HG02610 (cell line): ENCODE data around the gene TBC1D1.
"Not testable (repeated sequence)": the region's sequence is repeated elsewhere in the genome, so short reads cannot be mapped to it uniquely, and the experiment has no call there.

Experiments used
- ATAC-seq: cut with Tn5 transposase; IDR thresholded peaks from one replicate; pipeline ENCODE4 v1.9.1; 2021; ENCODE audit warnings: mild to moderate bottlenecking, moderate library complexity; ENCODE audit not compliant: unreplicated experiment

TBC1D1 gene

GRCh38 chr4:37918653-37919052, 27.8 kb downstream of the TBC1D1 start:
- ATAC-seq, result no peak

- ATAC-seq, result peak; percentile 56
These were observed 31.4 kb downstream of the TBC1D1 start for GRCh38 chr4:37922328-37922727.

GRCh38 chr4:37923089-37923488, 32.2 kb downstream of the TBC1D1 start:
- not testable (repeated sequence) for ATAC-seq

- ATAC-seq, result no peak
These were observed 34.1 kb downstream of the TBC1D1 start for GRCh38 chr4:37924946-37925345.

- ATAC-seq, result no peak
These were observed 36.5 kb downstream of the TBC1D1 start for GRCh38 chr4:37927434-37927833.

GRCh38 chr4:37928426-37929416, 37.8 kb downstream of the TBC1D1 start:
- no peak for ATAC-seq

GRCh38 chr4:37934096-37934495, 43.2 kb downstream of the TBC1D1 start:
- no peak for ATAC-seq

GRCh38 chr4:37934609-37935008, 43.7 kb downstream of the TBC1D1 start:
- ATAC-seq, result no peak

GRCh38 chr4:37935026-37935425, 44.1 kb downstream of the TBC1D1 start:
- no peak for ATAC-seq

GRCh38 chr4:37936889-37937498, 46.1 kb downstream of the TBC1D1 start:
- no peak for ATAC-seq

- no peak for ATAC-seq
These were observed 47.3 kb downstream of the TBC1D1 start for GRCh38 chr4:37938208-37938607.

- ATAC-seq, result no peak
These were observed 55.8 kb downstream of the TBC1D1 start for GRCh38 chr4:37946503-37947179.

- peak; percentile 82 for ATAC-seq
These were observed 57.7 kb downstream of the TBC1D1 start for GRCh38 chr4:37948542-37948941.

- no peak for ATAC-seq
These were observed 58.9 kb downstream of the TBC1D1 start for GRCh38 chr4:37949636-37950426.

- no peak for ATAC-seq
These were observed 60.8 kb downstream of the TBC1D1 start for GRCh38 chr4:37951461-37952352.

- ATAC-seq, result no peak
These were observed 62.3 kb downstream of the TBC1D1 start for GRCh38 chr4:37953156-37953555.

- ATAC-seq, result no peak
These were observed 62.9 kb downstream of the TBC1D1 start for GRCh38 chr4:37953620-37954293.

- no peak for ATAC-seq
These were observed 66.1 kb downstream of the TBC1D1 start for GRCh38 chr4:37956941-37957340.

GRCh38 chr4:37958932-37959331, 68.0 kb downstream of the TBC1D1 start:
- no peak for ATAC-seq
